Body of pancreas (tissue), 4 donors: ENCODE measurements around the gene VMA21. TPM values are rescaled to one million over a fixed set of nuclear protein-coding genes. Genes with fewer than 3 reads are reported as not detected.

Source experiments
- ATAC-seq: fragments of 150-250 bp; one replicate; pipeline ENCODE4 v1.9.1; 2016
- DNase-seq, 4 donors: peaks; one replicate each; pipeline ENCODE4 v3.0.0-alpha.2; 2019
- H3K27ac ChIP-seq, 4 donors: fragments of 200-600 bp; sonication (generic); 1 replicate in 3 of 4; 2 replicates in 1 of 4; pipeline versions ENCODE4 v1.5.1 to v1.6.1; 2016 to 2019; ENCODE audit warnings: mild to moderate bottlenecking in 1 of 4, mixed read lengths in 1 of 4, moderate library complexity in 1 of 4
- H3K27me3 ChIP-seq, 2 donors: fragments of 200-600 bp; sonication (generic); one replicate each; pipeline ENCODE4 v1.6.0; 2016; ENCODE audit warnings: mild to moderate bottlenecking in 1 of 2
- H3K36me3 ChIP-seq, 2 donors: fragments of 200-600 bp; sonication (generic); replicated peaks in 1 of 2; 2 replicates each; pipeline ENCODE4 v1.5.1; 2016; ENCODE audit warnings: low read depth in 2 of 2; ENCODE audit not compliant: insufficient read depth in 1 of 2
- H3K4me1 ChIP-seq: fragments of 200-600 bp; sonication (generic); one replicate; pipeline ENCODE4 v1.6.0; 2016
- H3K4me3 ChIP-seq, 2 donors: fragments of 200-600 bp; sonication (generic); 1 replicate in 1 of 2; 2 replicates in 1 of 2; pipeline ENCODE4 v1.5.1; 2016 to 2019
- H3K9me3 ChIP-seq, 3 donors: fragments of 200-600 bp; sonication (generic); 1 replicate in 2 of 3; 2 replicates in 1 of 3; pipeline ENCODE4 v1.5.1; 2016
- CTCF ChIP-seq, 7 experiments: fragments of 450-650 bp in 4 of 7; fragments of 200-600 bp in 3 of 7; sonication (generic) in 3 of 7; IDR thresholded peaks; one replicate each; pipeline ENCODE4 v1.5.1; 2016 to 2019; ENCODE audit warnings: antibody characterized with exemption in 7 of 7
- POLR2A ChIP-seq, 3 donors: fragments of 450-650 bp; IDR thresholded peaks; one replicate each; pipeline ENCODE4 v1.6.1; 2016; ENCODE audit warnings: antibody characterized with exemption in 3 of 3, mild to moderate bottlenecking in 2 of 3
- WGBS, 2 donors: methylation state at CpG; one replicate each; pipeline ENCODE4 v1.1.5; 2017; 5-methylcytosine and 5-hydroxymethylcytosine counted together
- intact Hi-C: fragments of 100-400 bp; cut with DNase I; formaldehyde crosslinking; loops from one replicate; pipeline ENCODE4 v1.15.1; 2023
- total RNA-seq, 2 donors: library from RNA; depleted of rRNA; stranded (reverse); fragments of >200 nt; gene quantifications; one replicate each; pipeline ENCODE4 v1.1.0, GENCODE V29; 2016

Gene VMA21
- total RNA-seq, 2 donors from 2014 or later: 9.9 to 17.1 TPM

- WGBS, 2 donors: 67 to 92% methylated on average over 1 of the region's 1 CpG
- no peak overlapping the region for H3K4me3 ChIP-seq
- no peaks in the 10 kb centered on the region for H3K36me3 ChIP-seq
- intact Hi-C loops: no loop called here
- H3K4me1 ChIP-seq: no peaks in the 10 kb centered on the region
- H3K27me3 ChIP-seq: no peaks in the 10 kb centered on the region
- TF ChIP-seq POLR2A (IDR thresholded peaks at IDR 0.05) (no peak), CTCF (IDR thresholded peaks at IDR 0.05) (no peak)
- no peak overlapping the region for H3K27ac ChIP-seq
- no peaks in the 10 kb centered on the region for H3K9me3 ChIP-seq
- ATAC-seq: no peak
- DNase-seq: no peak
Observed at GRCh38 chrX:151458824-151459223, 61.8 kb downstream of the VMA21 start.

Other genes starting within 250 kb of the VMA21 start
- not detected for gene GPR50, start 220.6 kb upstream of the VMA21 start, total RNA-seq
- gene PASD1, start 166.5 kb downstream of the VMA21 start, total RNA-seq: not detected